ENCODE measurements around the gene SMLR1.

SMLR1 gene

GRCh38 chr6:130852844-130853554 lies 25.8 kb downstream of the SMLR1 start:
- no peak for DNase-seq

GRCh38 chr6:130853555-130854183 lies 26.5 kb downstream of the SMLR1 start:
- no peak for DNase-seq

- DNase-seq = no peak
Measured at GRCh38 chr6:130858054-130858453, 30.8 kb downstream of the SMLR1 start.

GRCh38 chr6:130858498-130859160 lies 31.4 kb downstream of the SMLR1 start:
- no peak for DNase-seq

GRCh38 chr6:130859161-130859867 lies 32.1 kb downstream of the SMLR1 start:
- no peak for DNase-seq

- no peak for DNase-seq
Measured at GRCh38 chr6:130862370-130862769, 35.2 kb downstream of the SMLR1 start.

GRCh38 chr6:130863415-130864230 lies 36.4 kb downstream of the SMLR1 start:
- no peak for DNase-seq

- DNase-seq = no peak
Measured at GRCh38 chr6:130864344-130864743, 37.1 kb downstream of the SMLR1 start.

- DNase-seq = no peak
Measured at GRCh38 chr6:130865793-130866192, 38.6 kb downstream of the SMLR1 start.

GRCh38 chr6:130869681-130870080 lies 42.5 kb downstream of the SMLR1 start:
- no peak for DNase-seq

GRCh38 chr6:130870179-130870880 lies 43.1 kb downstream of the SMLR1 start:
- no peak for DNase-seq

GRCh38 chr6:130872250-130873095 lies 45.3 kb downstream of the SMLR1 start:
- DNase-seq = peak; percentile 82

GRCh38 chr6:130873746-130874145 lies 46.5 kb downstream of the SMLR1 start:
- DNase-seq = no peak

GRCh38 chr6:130879826-130880225 lies 52.6 kb downstream of the SMLR1 start:
- DNase-seq = no peak

GRCh38 chr6:130882370-130882769 lies 55.2 kb downstream of the SMLR1 start:
- no peak for DNase-seq

- DNase-seq = peak; percentile 77
Measured at GRCh38 chr6:130885392-130886192, 58.4 kb downstream of the SMLR1 start.
